MM.1S (cell line): ENCODE measurements around the gene TRAF3.

ENCODE experiments used
- CTCF ChIP-seq: fragments of 300-600 bp; sonication (generic); IDR thresholded peaks from 2 replicates; pipeline ENCODE4 v1.5.1; 2016; ENCODE audit warnings: antibody characterized with exemption, low read length, mixed read lengths
- EZH2 ChIP-seq: fragments of 300-600 bp; sonication (generic); optimal IDR thresholded peaks from 2 replicates; pipeline ENCODE3; 2017; ENCODE audit warnings: low read depth, mild to moderate bottlenecking, antibody characterized with exemption, low read length, mixed read lengths

DNA sequence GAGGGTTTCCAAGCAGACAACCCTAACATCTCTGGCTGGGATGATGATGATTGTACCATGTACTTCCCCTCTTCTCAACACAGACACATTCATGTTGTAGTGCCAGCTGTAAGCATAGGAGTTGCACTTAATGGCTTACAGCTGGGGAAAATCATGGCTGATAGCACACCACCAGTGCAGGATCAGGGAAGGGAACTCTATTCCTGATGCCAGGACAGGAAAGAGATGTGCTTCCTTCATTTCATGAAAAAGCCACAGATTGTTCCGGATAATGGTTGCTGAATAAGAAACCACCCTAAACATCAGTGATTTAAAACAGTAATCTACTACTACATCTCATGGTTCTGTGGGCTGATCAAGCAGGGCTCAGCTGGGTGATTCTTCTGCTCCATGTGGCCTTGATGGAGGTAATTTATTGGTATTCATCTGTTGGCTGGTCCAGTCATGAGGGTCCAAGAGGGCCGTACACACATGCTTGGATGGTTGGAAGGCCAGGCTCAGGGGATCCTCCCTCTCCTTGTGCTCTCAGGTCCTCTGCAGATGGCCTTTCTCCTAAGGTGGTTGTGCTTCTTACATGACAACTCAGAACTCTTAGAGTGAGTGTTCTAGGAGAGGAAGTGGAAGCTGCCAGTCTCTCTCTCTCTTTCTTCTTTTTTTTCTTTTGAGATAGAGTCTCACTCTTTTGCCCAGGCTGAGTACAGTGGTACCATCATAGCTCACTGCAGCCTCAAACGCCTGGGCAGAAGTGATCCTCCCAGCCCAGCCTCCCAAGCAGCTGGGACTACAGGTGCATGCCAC, 16.5 kb downstream of the TRAF3 start:
- TF ChIP-seq EZH2: no peak
- no peak for TF ChIP-seq CTCF
